Activated naive CD4-positive, alpha-beta T cell treated with Interleukin-2 at 50 U/mL for 16 hours (primary cell): ENCODE data around the gene AGAP3.

Experiments used
- DNase-seq: peaks from one replicate; pipeline ENCODE4 v3.0.0-alpha.2; 2020

The AGAP3 gene

DNA sequence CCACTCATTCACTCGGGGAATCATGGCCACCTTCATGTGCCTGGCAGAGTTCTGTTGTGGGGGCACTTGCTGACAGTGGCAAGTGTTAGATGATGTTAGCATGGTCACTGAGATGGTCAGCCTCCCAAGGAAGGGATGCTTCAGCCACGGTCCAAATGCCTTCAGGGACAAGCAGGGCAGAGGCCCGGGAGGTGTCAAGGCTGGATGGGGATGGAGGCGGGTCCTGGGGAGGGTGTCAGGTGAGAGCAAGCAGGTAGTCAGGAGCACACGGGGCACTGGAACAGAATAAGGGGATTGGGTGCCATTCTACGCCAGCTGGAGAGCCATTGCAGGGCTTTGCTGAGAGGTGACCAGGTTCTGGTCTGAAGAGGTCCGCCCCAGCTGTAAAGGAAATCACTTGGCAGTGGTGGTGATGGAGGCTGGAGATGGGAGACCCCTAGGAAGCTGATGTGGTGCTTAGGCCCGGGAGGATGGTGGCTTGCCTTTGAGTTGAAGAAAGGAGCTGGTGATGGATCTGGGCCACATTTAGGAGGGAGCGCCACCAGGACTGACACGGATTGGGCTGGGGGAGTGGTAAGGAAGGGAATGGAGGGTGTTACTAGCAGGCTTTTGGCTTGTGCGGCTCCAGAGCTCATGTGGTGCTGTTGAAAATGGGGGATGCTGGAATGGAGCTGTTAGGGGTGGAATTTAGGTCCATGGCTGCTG lies 24.1 kb downstream of the AGAP3 start:
- no peak for DNase-seq

DNA sequence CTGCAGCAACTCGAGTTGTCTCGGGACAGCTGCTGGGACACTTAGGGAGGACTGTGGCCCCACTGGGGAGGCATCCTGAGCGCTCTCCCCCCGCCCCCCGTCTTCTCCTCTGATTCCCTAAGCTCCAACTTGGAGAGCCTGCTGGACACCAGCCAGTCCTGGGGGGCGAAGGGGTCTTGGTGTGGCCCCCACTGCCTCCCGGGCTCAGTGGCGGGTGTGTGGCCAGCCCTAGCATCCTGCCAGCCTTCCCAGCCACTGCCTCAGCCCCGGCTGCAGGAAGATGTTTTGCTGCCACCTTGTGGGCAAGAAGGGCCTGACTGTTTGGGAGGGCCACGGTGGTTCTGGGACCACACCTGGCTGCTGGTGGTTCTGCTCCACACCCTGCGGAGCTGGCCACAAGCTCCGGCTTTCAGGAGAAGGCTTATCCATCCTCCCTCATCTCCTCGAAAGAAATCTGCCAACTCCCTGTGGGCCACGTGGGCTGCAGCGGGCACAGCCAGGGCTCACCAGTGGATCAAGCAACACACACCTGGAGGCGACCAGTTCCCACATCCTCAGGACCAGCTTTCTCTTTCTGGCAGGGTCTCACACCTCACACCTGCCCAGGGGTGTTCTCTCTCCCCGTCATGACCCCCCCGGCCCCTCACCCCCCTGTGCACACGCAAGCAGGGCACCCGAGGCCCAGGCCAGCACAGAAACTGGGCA lies 24.8 kb downstream of the AGAP3 start:
- DNase-seq, result peak; percentile 77

DNA sequence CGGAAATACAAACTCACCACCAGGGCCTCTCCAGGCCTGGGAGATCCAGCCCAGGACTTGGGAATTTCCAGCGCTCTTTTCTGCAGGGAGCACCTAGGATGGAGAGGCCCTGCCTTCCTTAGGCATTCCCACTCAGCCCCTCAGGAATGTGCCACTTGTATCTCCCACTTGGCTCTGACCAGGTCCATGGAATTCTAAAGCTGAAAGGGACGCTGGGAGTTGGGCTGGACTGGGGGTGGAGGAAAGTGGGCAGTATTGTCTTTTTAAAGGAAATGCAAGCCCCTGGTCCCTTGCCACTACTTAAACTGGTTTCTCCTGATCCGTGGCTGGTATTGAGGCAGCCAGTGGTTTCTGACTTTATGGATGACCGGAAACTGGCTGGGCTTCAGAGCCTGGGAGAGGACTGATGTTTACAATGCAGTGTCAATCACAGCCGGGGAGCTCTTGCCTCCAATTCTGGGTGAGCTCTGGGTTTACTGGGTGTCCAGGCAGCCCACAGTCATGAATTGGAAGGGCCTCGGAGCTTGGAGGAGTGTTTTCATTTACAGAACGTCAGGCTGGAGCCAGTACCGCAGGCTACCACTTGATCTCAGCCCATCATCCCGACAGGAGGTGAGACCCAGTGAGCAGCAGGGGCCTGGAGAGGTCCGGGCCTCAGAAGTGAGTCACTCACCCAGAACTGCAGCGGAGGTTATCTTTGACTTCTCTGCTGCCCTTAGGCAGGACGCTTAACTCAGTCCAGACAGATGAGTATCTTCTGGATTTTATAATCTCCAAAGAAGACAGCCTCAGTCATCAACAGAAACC lies 27.3 kb downstream of the AGAP3 start:
- DNase-seq, result no peak

DNA sequence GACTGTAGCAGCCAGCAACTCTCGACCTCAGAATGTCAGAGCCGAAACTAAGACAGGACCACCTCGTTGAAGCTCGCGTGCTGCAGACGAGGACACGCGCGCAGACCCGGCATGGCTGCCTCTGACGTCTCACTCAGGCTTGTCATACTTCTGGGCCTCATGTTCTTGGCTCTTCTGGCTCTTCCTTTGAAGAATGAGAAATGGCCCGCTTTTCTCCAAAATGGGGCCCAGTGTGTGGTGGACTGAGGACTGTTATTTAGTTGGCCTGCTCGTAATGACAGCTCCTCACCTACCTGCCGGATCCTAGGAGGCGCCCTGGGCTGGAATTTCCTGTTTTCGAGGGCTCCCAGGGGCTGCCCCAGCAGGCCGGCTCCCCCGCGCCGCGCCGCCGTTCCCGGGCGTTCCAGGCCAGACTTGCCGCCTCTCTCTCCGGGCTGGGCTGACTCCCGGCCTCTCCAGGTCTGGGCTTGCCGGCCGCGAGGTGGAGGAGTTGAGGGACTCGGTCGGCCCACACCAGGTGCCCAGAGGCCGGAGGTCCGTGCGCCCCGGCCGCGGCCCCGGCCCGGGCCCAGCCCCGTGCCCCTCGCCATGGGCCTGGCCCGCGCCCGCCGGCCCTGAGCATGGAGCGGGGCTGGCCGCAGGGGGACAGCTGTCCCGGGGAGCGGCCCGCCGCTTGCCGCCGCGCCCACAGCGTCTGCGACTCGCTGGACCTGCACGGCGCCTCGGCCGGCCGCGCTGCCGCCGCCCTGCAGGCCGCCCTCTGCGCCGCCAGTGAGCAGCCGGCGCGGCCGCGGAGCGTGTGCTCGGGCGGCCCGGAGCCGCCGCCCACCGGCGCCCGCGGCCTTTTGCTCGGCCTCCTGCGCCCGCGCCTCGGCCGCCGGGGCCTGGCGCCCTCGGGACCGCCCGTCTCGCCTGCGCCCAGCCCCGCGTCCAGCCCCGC lies 28.1 kb downstream of the AGAP3 start:
- DNase-seq, result no peak

DNA sequence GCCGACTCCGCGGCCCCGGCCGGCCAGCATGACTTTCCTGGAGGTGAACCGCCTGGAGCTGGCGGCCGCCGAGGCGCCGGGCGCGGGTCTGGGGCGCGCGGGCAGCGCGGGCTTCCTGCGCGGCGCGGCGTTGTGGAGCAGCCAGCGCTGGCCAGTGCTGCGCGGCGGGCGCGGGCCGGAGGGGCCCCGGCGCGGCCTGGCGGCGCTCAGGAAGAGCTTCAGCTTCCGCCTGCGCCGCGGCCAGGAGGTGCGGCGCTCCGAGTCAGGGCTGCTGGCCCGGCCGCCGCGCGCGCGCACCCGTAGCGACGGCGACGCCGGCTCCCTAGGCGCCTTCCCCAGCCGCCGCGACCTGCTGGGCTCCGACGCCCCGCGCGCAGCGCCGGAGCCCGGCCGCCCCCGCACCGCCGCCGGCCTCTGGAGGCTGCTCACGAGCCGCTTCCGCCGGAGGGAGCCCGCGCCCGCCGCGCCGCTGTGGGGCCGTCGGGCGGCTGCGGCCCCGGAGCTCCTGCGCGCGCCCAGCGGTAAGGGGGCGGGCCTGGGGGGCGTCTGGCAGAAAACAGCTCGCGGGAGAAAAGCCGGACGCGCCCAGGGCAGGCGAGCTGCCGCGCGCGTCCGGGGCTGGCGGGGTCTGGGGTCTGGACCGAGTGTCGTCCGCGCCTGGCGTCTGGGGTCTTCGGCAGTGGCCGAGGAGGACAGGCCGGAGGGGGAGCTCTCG lies 29.0 kb downstream of the AGAP3 start:
- peak; percentile 54 for DNase-seq

DNA sequence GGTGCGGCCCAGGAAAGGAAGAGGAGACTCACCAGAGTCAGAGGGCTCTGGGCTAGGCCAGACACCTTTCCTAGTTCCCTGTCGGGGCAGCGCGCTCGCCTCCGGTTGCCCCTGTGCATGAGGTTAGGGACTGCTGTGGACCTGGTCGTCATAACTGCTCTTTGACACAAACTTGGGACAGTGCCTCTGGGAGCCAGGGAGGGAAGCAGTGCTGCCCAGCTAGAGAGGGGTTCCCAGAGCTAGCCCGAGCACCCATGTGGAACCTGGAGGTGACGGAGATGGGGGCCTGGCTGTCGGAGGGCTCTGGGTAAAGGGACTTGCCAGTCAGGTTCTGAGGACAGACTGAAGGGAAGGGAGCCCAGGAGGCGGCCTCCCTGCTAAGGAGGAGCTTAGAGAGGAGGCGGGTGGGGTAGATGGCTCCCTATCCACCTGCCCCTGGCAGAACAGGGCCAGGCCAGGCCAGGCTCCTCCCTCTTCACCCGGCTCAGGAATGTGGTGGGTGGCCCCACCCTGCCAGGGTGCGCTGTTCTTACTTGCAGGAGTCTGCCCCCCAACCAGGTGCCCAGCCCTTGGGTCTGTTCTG lies 29.7 kb downstream of the AGAP3 start:
- no peak for DNase-seq

DNA sequence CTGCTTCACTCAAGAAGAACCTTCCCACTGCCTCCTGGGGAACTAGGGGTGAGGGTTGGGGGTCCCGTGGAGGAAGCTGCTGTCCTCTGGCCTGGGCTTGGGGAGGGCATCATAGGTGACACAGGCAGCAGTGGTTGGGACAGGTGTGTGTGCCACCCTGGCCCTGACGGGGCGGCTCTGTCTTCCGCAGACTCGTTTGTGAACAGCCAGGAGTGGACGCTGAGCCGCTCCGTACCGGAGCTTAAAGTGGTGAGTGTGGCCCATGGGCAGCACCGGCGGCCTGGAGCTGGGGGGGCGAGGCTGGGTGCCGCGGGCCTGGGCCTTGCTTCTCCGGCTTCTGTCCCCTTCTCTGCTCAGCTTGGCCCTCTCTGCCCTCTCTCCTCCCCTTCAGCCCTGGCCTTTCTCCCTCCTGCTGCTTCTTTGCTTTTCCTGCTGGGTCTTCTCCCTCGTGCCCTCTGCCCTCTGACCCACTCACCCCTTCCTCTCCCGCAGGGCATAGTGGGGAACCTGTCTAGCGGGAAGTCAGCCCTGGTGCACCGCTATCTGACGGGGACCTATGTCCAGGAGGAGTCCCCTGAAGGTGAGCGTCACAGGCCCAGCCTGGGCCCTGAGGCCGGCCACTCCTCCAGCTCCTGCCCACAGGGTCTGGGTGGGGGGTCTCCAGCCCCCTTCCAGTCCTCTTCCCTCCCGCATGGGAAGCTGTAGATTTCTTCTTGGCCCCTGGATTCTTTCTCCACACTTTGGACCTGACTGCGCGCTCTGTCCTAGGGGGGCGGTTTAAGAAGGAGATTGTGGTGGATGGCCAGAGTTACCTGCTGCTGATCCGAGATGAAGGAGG lies 30.5 kb downstream of the AGAP3 start:
- DNase-seq, result no peak

DNA sequence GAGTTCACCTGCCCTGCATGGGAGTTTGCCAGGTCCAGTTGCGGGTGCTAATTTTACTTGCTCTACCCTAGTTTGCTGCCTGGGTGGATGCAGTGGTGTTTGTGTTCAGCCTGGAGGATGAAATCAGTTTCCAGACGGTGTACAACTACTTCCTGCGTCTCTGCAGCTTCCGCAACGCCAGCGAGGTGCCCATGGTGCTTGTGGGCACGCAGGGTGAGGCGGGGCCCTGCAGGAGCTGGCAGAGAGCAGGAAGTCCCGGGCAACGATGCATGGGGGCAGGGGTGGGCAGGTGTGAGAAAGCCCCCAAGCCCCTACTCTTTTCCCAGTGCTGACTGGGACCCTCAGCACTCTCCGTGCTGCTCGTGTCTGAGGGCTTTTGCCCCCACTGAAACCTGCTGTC lies 31.3 kb downstream of the AGAP3 start:
- DNase-seq, result peak; percentile 39

DNA sequence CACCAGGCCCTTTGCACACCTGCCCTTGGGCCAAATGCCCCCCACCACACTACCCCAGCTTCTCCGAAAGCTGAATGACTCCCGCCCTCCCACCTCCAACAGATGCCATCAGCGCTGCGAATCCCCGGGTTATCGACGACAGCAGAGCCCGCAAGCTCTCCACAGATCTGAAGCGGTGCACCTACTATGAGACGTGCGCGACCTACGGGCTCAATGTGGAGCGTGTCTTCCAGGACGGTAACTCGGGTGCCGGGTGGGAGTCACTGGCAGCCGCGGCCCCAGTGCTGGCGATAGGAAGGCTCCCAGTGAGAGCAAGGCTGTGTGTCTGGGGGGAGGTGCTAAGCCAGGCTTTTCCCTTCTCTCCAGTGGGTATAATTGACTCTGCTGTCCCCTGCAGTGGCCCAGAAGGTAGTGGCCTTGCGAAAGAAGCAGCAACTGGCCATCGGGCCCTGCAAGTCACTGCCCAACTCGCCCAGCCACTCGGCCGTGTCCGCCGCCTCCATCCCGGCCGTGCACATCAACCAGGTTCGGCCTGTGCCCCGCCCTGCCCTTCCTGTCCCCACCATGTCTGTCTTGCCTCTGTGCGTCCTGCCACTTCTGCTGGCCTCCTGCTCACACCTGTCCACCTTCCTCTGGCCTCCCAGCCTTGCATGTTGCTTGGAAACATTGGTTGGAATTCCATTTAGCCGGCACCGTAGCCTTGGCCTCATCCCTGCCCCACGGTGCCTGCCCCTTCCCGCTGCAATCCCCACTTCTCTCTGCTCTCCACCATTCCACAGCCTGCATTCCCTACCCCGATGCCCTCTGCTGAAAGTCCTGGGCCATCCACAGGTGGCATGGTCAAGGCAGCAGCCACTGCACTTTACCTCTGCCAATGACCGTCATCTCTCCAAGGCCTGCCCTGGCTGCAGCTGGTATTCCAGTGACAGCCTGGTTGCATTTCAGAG lies 32.1 kb downstream of the AGAP3 start:
- no peak for DNase-seq

DNA sequence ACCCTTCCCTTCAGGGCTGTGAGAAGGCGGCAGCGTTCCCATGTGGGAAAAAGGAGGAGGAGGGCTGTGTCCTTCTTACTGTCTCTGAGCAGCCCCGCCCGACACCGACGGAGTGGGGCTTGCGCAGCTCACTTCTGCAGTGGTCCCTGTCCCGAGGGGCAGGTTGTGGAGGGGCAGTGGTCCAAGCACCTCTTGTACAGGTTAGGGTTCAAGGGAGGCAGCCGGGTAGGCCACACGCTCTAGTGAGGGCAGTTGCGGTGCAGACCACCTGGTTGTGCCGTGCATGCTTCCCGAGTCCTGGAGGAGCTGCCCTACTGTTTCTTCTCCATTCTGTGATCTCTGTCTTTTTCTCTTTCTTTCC lies 32.8 kb downstream of the AGAP3 start:
- DNase-seq, result no peak

DNA sequence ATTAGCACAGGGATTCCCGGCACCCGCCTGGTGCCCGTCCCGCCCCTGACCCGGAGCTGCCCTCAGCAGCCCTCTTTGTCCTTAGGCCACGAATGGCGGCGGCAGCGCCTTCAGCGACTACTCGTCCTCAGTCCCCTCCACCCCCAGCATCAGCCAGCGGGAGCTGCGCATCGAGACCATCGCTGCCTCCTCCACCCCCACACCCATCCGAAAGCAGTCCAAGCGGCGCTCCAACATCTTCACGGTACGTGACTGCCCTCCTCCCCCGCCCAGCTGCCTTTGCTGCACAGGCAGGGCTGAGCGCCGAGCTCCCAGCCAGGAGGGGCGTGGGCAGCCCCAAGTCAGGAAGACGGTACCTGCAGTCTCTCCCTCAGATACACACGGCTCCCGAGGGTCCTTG lies 33.6 kb downstream of the AGAP3 start:
- DNase-seq, result no peak

DNA sequence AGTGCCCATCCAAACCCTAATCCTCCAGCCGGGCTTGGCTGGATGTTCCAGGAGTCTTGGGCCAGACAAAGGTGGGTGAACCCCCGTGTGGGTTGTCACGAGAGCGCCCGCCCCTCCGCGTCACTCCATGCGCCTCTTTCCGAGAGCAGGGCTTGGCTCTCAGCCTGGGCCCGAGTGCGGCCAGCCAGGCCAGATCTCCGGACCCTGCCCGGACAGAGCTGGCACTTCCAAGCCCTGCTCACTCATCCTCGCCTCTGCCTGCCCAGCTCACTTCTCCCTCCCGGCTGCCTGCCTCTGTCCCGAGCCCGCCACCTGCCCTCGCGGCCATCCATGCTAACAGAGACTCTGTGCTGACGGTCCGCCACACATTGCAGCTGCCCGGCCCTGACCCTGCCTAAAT lies 34.6 kb downstream of the AGAP3 start:
- DNase-seq, result no peak

DNA sequence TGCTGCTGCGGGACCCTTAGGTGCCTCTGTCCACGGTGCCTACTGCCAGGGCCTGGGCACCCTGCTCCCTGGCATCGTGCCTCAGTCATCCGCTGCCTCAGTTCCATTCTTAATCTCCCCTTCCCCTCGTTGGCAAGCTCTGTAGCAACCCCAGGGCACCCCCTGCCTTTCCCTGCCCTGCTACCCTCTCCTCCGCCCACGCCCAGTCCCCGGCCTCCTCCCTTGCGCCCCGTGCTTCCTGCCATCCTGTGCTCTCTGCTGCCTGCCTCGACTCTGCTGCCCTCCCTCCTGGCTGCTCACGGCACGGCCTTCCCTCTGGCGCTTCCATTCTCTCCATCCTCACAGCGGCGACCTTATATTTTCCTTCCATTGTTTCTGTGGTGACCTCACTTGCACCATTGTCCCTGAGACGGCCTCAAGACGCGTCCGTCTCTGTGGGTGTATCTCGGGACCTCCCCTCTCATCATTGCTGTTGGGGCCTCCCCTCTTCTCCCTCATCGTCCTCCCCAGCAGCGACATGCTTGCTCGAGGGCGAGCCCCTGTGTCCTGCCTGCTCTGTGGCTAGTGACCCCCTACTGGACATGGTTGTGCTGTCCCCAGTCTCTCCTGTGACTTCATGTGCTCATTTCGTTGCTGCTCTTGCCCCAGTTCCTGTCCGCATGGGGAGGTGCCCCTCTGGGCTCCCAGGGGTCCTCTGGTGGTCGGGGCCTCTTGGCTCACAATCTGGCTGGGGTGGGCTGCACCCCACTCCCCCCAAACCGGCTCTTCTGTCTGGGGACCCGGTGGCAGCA lies 35.3 kb downstream of the AGAP3 start:
- DNase-seq, result no peak

DNA sequence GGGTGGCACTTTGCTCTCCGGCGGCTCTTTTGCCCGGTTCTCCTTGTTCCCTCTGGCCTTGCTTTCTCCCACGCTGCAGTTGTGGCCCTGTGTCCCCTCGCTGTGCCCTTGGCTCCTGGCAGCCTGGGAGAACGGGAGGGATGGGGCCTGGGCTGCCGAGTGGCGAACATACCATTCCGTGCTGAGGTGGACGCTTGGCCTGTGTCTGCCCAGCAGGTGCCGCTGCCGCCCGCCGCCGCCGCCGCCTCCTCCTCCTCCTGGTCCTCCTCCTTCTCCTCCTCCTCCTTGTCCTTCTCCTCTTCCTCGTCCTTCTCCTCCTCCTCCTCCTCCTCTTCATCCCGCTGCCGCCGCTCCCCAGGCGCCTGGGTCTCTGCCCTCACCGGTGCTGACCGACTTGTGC lies 36.0 kb downstream of the AGAP3 start:
- DNase-seq, result no peak

DNA sequence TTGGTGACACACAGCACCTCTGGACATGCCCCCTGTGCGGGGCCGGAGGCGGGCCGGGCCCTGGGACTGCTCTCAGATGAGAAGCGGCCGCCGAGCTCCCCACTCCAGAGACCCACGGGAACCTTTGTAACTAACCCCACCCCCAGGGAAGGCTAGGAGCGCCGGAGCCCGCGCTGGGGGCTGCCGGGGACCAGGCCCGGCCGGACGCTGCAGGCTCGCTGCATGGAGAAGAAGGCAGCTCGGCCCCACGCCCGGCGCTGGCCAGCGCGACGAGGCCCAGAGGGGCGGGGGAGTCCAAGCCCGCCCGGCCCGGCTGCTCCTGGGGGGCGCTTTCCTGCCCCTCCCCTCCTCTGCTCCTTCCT lies 36.5 kb downstream of the AGAP3 start:
- no peak for DNase-seq

DNA sequence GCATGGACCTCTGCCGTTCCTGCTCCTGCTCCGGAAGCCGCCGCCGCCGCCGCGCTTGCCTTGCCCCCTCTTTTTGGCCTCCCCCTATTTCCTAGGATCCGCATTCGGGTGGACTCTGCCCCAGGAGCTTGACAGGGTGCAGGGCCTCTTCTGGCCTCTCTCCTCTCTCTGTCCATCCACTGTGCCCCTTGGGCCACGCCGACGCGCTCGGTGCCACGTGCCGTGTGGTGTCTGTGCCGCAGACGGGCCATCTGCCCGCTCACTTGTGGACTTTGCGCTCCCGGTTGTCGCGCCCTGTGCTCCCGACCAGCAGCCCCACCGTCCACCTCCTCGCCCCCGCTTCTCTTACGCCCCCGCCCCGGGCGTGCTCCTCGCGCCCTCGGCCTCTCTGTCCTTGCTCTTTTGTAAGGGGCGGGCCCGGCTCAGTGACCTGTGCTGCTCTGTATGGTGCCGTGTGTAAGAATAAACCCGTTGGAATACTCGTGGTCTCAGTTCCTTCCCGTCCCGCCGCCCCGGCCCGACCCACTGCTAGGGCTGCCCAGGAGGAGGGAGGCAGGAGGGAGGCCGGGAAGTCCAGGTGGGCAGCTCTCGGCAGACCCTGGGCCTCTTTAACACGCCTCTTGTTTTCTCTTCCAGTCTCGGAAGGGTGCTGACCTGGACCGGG lies 37.0 kb downstream of the AGAP3 start:
- no peak for DNase-seq

DNA sequence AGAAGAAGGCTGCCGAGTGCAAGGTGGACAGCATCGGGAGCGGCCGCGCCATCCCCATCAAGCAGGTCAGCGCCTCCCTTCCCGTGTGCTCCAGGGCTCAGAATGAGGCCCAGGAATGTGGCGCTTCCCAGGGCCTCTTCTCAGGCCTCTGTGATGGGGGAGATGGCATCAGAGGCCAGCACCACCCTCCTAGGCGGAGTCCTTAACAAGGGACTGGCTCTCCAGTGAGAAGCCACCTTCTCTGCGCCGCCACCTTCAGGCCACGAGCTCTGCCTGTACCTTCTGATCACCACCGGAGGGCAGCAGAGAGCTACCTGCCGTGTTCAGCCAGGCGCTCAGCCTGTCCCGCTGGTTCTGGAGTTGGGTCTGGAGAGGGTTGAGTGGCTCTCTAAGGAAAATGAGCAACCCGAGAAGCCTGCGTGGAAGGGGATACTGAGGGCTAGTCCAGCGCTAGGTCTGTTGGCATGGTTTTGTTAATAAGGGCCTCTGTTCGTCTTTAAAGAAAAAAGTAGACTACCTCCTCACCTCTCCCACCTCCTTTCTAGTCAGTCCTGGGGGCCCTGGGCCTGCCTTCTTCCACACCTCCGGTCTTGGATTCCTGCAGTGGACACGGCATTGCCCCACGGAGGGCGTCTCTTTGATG lies 37.7 kb downstream of the AGAP3 start:
- peak; percentile 82 for DNase-seq

DNA sequence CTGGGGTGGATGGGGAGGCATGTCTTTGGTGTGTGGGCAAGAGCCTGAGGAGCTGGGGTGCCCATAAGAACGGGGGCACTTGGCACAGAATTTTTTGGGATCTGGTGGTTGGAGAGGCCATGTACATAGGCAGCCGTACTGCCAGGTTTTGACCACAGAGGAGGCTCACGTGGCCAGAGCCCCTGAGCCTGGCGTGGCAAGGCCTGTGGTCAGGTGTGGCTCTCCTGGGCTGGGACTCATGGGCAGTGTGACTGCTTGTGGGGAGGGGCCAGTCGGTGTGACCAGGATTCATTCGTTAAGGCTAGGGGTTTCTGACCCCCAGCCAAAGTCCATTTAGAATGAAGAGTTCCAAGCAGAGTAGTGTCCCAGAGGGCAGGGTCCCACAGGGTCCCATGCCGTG lies 38.2 kb downstream of the AGAP3 start:
- no peak for DNase-seq
